Naive B cell (primary cell): Measurements from ENCODE around the gene HSCB. TPM values are rescaled to one million over a fixed set of nuclear protein-coding genes. Genes with fewer than 3 reads are reported as not detected.
"Not testable (repeated sequence)": the region's sequence is repeated elsewhere in the genome, so short reads cannot be mapped to it uniquely, and the experiment has no call there.

ENCODE experiments used
- ATAC-seq, 2 donors: fragments of 150-1000 bp; cut with Tn5 transposase; 2 replicates each; pipeline ENCODE4 v1.10.0; 2021; ENCODE audit warnings: low read depth in 2 of 2, mild to moderate bottlenecking in 2 of 2, moderate library complexity in 2 of 2
- DNase-seq: peaks from one replicate; pipeline ENCODE4 v3.0.0; 2022
- H3K27ac Mint-ChIP-seq, 6 donors: one replicate each; pipeline ENCODE4 v1.8.0; 2020 to 2022; ENCODE audit warnings: mild to moderate bottlenecking in 6 of 6, mixed read lengths in 6 of 6, moderate library complexity in 5 of 6, inconsistent platforms in 2 of 6
- H3K27me3 Mint-ChIP-seq, 3 donors: one replicate each; pipeline ENCODE4 v1.8.0; 2021 to 2022; ENCODE audit warnings: mixed read lengths in 3 of 3, mild to moderate bottlenecking in 1 of 3
- H3K36me3 Mint-ChIP-seq, 2 donors: one replicate each; pipeline ENCODE4 v1.8.0; 2020 to 2022; ENCODE audit warnings: mixed read lengths in 2 of 2, inconsistent platforms in 1 of 2, mild to moderate bottlenecking in 1 of 2
- H3K4me1 Mint-ChIP-seq, 3 donors: one replicate each; pipeline ENCODE4 v1.8.0; 2020 to 2022; ENCODE audit warnings: mixed read lengths in 3 of 3, inconsistent platforms in 1 of 3, mild to moderate bottlenecking in 1 of 3, moderate library complexity in 1 of 3
- H3K4me3 Mint-ChIP-seq, 8 donors: one replicate each; pipeline ENCODE4 v1.8.0; 2020 to 2022; ENCODE audit warnings: mild to moderate bottlenecking in 8 of 8, mixed read lengths in 8 of 8, moderate library complexity in 8 of 8, inconsistent platforms in 2 of 8
- H3K9me3 Mint-ChIP-seq, 7 donors: one replicate each; pipeline ENCODE4 v1.8.0; 2020 to 2022; ENCODE audit warnings: mixed read lengths in 7 of 7, mild to moderate bottlenecking in 5 of 7, inconsistent platforms in 2 of 7, moderate library complexity in 1 of 7
- polyA plus RNA-seq, 6 donors: library from polyadenylated mRNA; unstranded; fragments of 300-500 nt; fragmentation: Illumina TruSeq; gene quantifications; one replicate each; pipeline ENCODE4 v1.2.3, GENCODE V29; 2021; ENCODE audit warnings: low read depth in 6 of 6

HSCB gene, protein sequence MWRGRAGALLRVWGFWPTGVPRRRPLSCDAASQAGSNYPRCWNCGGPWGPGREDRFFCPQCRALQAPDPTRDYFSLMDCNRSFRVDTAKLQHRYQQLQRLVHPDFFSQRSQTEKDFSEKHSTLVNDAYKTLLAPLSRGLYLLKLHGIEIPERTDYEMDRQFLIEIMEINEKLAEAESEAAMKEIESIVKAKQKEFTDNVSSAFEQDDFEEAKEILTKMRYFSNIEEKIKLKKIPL
- polyA plus RNA-seq, result 10 to 100 TPM; 14.7 to 23.6 (median 15.7) TPM

- ATAC-seq (peak; percentile 90), DNase-seq (peak; percentile 98)
- peak within 1 kb of the TSS; percentile 91 to 99 (median 97) for H3K4me3 Mint-ChIP-seq
- H3K36me3 Mint-ChIP-seq, result no peaks in the 10 kb centered on the region
- H3K4me1 Mint-ChIP-seq, result peaks cover 22 to 44% (median 25%) of the 10 kb centered on the region in 3 donors
- H3K27me3 Mint-ChIP-seq, result no peaks in the 10 kb centered on the region
- H3K27ac Mint-ChIP-seq, result peak within 1 kb of the TSS; percentile 77 to 98 (median 96)
- H3K9me3 Mint-ChIP-seq, result no peaks in the 10 kb centered on the region
Observed at GRCh38 chr22:28741785-28742561, at the start of gene HSCB, which contains the start of gene CHEK2. TSS of gene HSCB (plus strand) at chr22:28742039. CDS start at chr22:28742096, 57 bp downstream. TSS of gene CHEK2 (minus strand) at chr22:28741820. CDS start at chr22:28734721, 7,099 bp downstream.

- H3K4me3 Mint-ChIP-seq, DNase-seq, H3K9me3 Mint-ChIP-seq, ATAC-seq, H3K27me3 Mint-ChIP-seq: not testable (repeated sequence)
- Mint-ChIP-seq H3K4me1 (peaks cover 7 to 12% (median 11%) of the 10 kb centered on the region in 3 donors), H3K27ac (peak overlapping the region in 1 of 6 donors; percentile 24), H3K36me3 (peaks cover 16 to 23% of the 10 kb centered on the region in 2 donors)
Observed at GRCh38 chr22:28693041-28693760, 48.6 kb upstream of the HSCB start.

- Mint-ChIP-seq H3K27me3 (no peaks in the 10 kb centered on the region), H3K9me3 (no peaks in the 10 kb centered on the region), H3K27ac (peak overlapping the region in 4 of 6 donors; percentile 49 to 81 (median 76)), H3K4me1 (peaks cover 29 to 54% (median 30%) of the 10 kb centered on the region in 3 donors), H3K4me3 (peak overlapping the region in 7 of 8 donors; percentile 40 to 81 (median 62)), H3K36me3 (peaks cover 0 to 4% of the 10 kb centered on the region in 2 donors)
- DNase-seq (peak; percentile 50), ATAC-seq (peak; percentile 82 to 83)
Observed at GRCh38 chr22:28702891-28703290, 38.9 kb upstream of the HSCB start.

GRCh38 chr22:28703436-28703835 is 38.4 kb upstream of the HSCB start:
- peaks cover 29 to 54% (median 30%) of the 10 kb centered on the region in 3 donors for H3K4me1 Mint-ChIP-seq
- H3K4me3 Mint-ChIP-seq, result peak overlapping the region; percentile 6 to 81 (median 58)
- no peak for ATAC-seq
- peak overlapping the region in 5 of 6 donors; percentile 42 to 81 (median 72) for H3K27ac Mint-ChIP-seq
- DNase-seq, result no peak
- H3K27me3 Mint-ChIP-seq, result no peaks in the 10 kb centered on the region
- peaks cover 0 to 2% of the 10 kb centered on the region in 2 donors for H3K36me3 Mint-ChIP-seq
- no peaks in the 10 kb centered on the region for H3K9me3 Mint-ChIP-seq

- Mint-ChIP-seq H3K9me3 (no peaks in the 10 kb centered on the region), H3K27me3 (no peaks in the 10 kb centered on the region), H3K4me3 (peak overlapping the region; percentile 41 to 86 (median 75)), H3K36me3 (peaks cover 0 to 10% of the 10 kb centered on the region in 2 donors), H3K4me1 (peaks cover 29 to 50% (median 30%) of the 10 kb centered on the region in 3 donors), H3K27ac (peak overlapping the region in 4 of 6 donors; percentile 52 to 92 (median 81))
- DNase-seq (peak; percentile 64), ATAC-seq (peak; percentile 87 to 91)
Observed at GRCh38 chr22:28706845-28707244, 35.0 kb upstream of the HSCB start.

DNA sequence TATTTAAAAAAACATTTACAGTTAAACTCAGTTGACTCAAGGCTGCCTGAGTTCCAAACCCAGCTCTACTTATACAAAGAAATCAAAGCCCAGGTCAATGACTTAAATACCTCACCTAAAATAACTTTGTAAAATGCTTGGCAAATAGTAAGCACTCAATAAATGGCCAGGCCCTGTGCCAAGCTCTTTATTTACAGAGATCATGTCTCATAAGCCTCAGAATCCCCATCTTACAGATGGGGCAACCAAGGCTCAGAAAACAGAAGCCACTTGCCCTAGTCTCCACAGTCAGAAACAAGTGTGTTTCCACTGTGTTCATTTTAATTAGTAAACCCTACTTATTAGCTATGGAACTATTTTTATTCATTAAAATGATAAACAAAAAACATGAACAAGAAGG is 31.7 kb upstream of the HSCB start:
- H3K4me3 Mint-ChIP-seq, result no peak overlapping the region
- H3K4me1 Mint-ChIP-seq, result peaks cover 15 to 24% (median 19%) of the 10 kb centered on the region in 3 donors
- ATAC-seq (no peak), DNase-seq (no peak)
- H3K27me3 Mint-ChIP-seq, result no peaks in the 10 kb centered on the region
- H3K9me3 Mint-ChIP-seq, result no peaks in the 10 kb centered on the region
- H3K36me3 Mint-ChIP-seq, result peaks cover 0 to 10% of the 10 kb centered on the region in 2 donors
- H3K27ac Mint-ChIP-seq, result no peak overlapping the region

DNA sequence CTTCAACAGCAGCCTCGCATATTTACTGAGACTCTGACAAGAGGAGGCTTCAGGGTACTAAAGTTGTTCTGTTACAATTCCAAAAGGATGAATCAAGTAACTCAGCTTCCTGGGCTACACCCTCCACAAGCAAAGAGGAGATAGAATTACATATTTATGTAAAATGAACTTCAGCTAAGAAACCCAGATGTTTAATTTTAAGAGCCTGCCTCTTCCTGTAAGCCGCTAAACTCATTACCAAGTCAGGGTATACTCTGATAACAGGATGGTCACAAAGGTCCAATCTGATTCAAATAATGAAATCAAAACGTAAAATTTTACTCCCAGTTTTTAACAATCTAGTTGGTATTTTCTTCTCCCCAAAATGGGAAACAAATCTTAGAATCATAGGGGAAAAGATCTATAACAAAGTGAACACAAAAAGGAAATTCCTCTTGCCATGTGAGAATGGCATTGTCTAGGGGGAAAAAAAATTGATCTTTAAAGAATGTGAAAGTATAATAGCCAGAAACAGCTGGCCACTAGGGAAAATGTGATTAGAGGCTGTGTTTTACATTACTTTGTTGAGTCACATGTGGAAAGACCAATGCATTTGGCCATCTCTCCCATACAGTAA is 31.2 kb upstream of the HSCB start:
- Mint-ChIP-seq H3K4me3 (no peak overlapping the region), H3K9me3 (no peaks in the 10 kb centered on the region), H3K36me3 (peaks cover 0 to 10% of the 10 kb centered on the region in 2 donors), H3K27me3 (no peaks in the 10 kb centered on the region), H3K4me1 (peaks cover 15 to 19% (median 19%) of the 10 kb centered on the region in 3 donors), H3K27ac (peak overlapping the region in 2 of 6 donors; percentile 0 to 39)
- no peak for DNase-seq
- ATAC-seq, result no peak

DNA sequence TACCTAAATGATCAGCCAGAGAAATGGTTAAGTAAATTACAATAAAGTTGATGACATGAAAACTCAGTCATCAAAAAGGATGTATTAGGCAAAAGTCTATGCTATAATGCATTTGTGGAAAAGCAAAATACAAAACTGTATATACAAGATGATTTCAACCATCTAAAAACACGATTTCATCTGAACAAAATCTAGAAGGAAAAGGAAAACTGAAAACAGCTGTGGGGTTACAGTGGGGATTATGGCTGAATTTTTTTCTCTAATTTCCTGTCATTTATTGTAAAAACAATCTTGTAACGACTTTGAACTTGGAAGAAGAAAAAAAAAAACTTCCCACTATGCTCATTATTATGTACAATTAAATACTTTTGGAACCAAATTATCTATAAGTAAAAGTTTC is 30.5 kb upstream of the HSCB start:
- no peak overlapping the region for H3K4me3 Mint-ChIP-seq
- DNase-seq (no peak), ATAC-seq (no peak)
- peaks cover 9 to 12% (median 12%) of the 10 kb centered on the region in 3 donors for H3K4me1 Mint-ChIP-seq
- H3K27me3 Mint-ChIP-seq, result no peaks in the 10 kb centered on the region
- H3K9me3 Mint-ChIP-seq, result no peaks in the 10 kb centered on the region
- H3K36me3 Mint-ChIP-seq, result peaks cover 0 to 10% of the 10 kb centered on the region in 2 donors
- no peak overlapping the region for H3K27ac Mint-ChIP-seq

DNA sequence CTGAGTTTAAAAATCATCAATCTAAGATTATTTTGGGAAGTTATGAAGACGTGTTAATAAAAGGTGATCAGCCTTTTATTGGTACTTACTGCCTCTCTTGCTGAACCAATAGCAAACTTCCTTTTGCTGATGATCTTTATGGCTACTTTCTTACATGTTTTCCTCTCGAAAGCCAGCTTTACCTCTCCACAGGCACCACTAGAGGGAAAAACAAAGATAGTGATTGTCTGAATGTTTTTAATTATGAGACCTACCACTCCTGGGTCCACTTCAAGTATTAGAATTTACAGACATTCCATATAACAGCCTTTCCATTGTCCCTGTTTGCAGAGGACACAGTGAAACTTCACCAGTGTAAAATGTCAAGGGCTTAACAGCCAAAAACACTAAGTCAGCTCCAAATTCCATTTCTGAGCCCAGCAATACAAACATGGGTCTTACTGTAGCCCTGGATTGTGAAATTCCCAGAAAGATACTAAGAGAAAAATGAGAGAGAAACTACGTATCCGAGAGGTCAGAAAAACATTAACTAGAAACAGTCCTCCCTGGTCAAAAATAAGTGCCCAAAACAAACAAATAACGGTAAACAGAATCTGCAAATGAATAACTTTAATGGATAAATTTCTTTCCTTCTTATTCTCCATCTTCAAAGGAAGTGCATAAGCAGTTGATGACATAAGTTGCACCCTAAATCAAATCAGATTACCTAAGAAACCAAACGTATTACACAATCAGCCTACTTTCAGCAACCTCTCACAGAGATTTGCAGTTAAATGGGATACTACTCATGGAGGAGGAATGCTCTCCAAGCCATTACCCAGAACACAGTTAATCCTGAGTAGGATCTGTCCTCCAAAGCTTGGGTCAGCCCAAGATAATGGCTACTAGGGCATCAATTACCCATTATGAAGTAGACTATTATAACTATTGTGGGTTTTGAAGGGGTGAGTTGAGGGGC is 29.7 kb upstream of the HSCB start:
- DNase-seq, result no peak
- no peak for ATAC-seq
- Mint-ChIP-seq H3K27ac (peak overlapping the region in 2 of 6 donors; percentile 62 to 84), H3K4me3 (no peak overlapping the region), H3K27me3 (no peaks in the 10 kb centered on the region), H3K36me3 (peaks cover 0 to 10% of the 10 kb centered on the region in 2 donors), H3K9me3 (no peaks in the 10 kb centered on the region), H3K4me1 (peaks cover 4 to 5% (median 5%) of the 10 kb centered on the region in 3 donors)

DNA sequence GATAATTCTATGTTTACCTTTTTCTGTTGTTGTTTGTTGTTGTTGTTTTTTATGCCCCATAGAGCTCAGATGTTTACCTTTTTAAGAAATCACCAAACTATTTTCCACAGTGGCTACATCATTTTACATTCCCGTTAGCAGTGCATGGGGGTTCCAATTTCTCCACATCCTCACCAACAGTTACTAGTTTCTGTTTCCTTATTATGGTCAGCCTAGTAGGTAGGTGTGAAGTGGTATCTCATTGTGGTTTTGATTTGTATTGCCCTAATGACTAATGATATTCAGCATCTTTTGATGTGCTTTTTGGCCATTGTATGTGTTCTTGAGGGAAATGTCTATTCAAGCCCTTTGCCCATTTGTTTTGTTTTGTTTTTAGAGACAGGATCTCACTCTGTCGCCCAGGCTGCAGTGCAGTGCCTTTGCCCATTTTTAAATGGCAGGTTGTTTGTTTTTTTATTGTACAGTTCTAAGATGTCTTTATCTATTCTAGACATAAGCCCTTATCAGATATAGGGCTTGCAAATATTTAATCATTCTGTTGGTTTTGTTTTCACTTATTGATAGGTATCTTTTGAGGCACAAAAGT is 27.7 kb upstream of the HSCB start:
- Mint-ChIP-seq H3K9me3 (no peaks in the 10 kb centered on the region), H3K27ac (no peak overlapping the region), H3K36me3 (peaks cover 0 to 13% of the 10 kb centered on the region in 2 donors), H3K27me3 (no peaks in the 10 kb centered on the region), H3K4me1 (no peaks in the 10 kb centered on the region), H3K4me3 (no peak overlapping the region)
- DNase-seq, result no peak
- ATAC-seq, result no peak

DNA sequence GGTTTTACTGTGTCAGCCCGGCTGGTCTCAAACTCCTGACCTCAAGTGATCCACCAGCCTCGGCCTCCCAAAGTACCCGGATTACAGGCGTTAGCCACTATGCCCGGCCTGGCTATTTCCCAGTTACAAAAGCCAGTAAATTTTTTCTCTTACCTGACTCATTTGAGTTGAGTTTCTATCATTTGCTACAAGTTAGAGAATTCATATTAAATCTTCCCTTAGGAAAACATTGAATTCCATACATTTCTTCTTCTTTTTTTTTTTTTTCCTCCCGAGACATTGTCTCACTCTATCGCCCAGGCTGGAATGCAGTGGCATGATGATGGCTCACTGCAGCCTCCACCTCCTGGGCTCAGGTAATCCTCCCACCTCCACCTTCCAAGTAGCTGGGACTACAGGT is 26.2 kb upstream of the HSCB start:
- Mint-ChIP-seq H3K27ac (no peak overlapping the region), H3K27me3 (no peaks in the 10 kb centered on the region), H3K36me3 (peaks cover 0 to 13% of the 10 kb centered on the region in 2 donors), H3K4me1 (no peaks in the 10 kb centered on the region), H3K9me3 (no peaks in the 10 kb centered on the region), H3K4me3 (no peak overlapping the region)
- ATAC-seq (no peak), DNase-seq (no peak)

DNA sequence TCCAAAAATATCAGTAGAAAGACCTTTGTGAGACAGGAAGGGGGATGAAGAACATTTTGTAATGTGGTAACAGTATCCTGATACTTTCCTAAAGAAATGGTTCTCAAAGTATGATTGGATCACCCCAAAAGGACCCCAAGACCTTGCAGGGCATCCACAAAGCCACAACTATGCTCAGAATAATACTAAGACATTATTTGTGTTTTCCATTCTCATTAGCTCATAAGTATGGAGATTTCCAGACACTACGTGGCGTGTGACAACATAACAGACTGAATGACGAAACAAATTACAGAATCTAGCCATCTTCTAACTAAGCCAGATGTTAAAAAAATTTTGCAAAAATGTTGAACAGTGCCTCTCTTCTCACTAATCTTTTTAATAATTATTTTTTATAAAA is 25.2 kb upstream of the HSCB start:
- peaks cover 0 to 12% of the 10 kb centered on the region in 2 donors for H3K36me3 Mint-ChIP-seq
- no peaks in the 10 kb centered on the region for H3K9me3 Mint-ChIP-seq
- H3K4me3 Mint-ChIP-seq, result no peak overlapping the region
- no peaks in the 10 kb centered on the region for H3K27me3 Mint-ChIP-seq
- ATAC-seq (no peak), DNase-seq (no peak)
- no peak overlapping the region for H3K27ac Mint-ChIP-seq
- no peaks in the 10 kb centered on the region for H3K4me1 Mint-ChIP-seq
